Activated naive CD8-positive, alpha-beta T cell treated with anti-CD3 and anti-CD28 coated beads, Interleukin-2, amount 50 U/mL, for 24 hours (primary cell): ENCODE data around the gene RASA4B.
A peak's percentile ranks its signal among the peaks of the same experiment; 100 is the strongest.
"Not testable (repeated sequence)": the region's sequence is repeated elsewhere in the genome, so short reads cannot be mapped to it uniquely, and the experiment has no call there.

Experiments used
- ATAC-seq: fragments of 150-1000 bp; cut with Tn5 transposase; one replicate; pipeline ENCODE4 v1.10.0; 2021
- DNase-seq: peaks from one replicate; pipeline ENCODE4 v3.0.0; 2021
- H3K27ac Mint-ChIP-seq: one replicate; pipeline ENCODE4 v1.8.0; 2021; ENCODE audit warnings: mild to moderate bottlenecking, mixed read lengths
- H3K27me3 Mint-ChIP-seq: one replicate; pipeline ENCODE4 v1.8.0; 2021; ENCODE audit warnings: mixed read lengths
- H3K36me3 Mint-ChIP-seq: one replicate; pipeline ENCODE4 v1.8.0; 2021; ENCODE audit warnings: low read depth, mixed read lengths
- H3K4me1 Mint-ChIP-seq: one replicate; pipeline ENCODE4 v1.8.0; 2021; ENCODE audit warnings: mixed read lengths
- H3K4me3 Mint-ChIP-seq: one replicate; pipeline ENCODE4 v1.8.0; 2021; ENCODE audit warnings: mild to moderate bottlenecking, moderate library complexity, mixed read lengths
- H3K9me3 Mint-ChIP-seq: one replicate; pipeline ENCODE4 v1.8.0; 2021; ENCODE audit warnings: mixed read lengths

RASA4B gene

GRCh38 chr7:102524803-102525202 is 7.2 kb upstream of the RASA4B start:
- not testable (repeated sequence) for H3K27me3 Mint-ChIP-seq, DNase-seq, H3K27ac Mint-ChIP-seq, H3K9me3 Mint-ChIP-seq, H3K4me3 Mint-ChIP-seq, H3K4me1 Mint-ChIP-seq, ATAC-seq, H3K36me3 Mint-ChIP-seq

- not testable (repeated sequence) for DNase-seq, H3K9me3 Mint-ChIP-seq, H3K27me3 Mint-ChIP-seq, H3K27ac Mint-ChIP-seq, H3K4me1 Mint-ChIP-seq, ATAC-seq, H3K36me3 Mint-ChIP-seq, H3K4me3 Mint-ChIP-seq
Measured at GRCh38 chr7:102520797-102521196, 3.2 kb upstream of the RASA4B start.

- not testable (repeated sequence) for H3K9me3 Mint-ChIP-seq, H3K27me3 Mint-ChIP-seq, H3K4me3 Mint-ChIP-seq, H3K27ac Mint-ChIP-seq, H3K4me1 Mint-ChIP-seq, H3K36me3 Mint-ChIP-seq, DNase-seq
- ATAC-seq = peak; percentile 14
Measured at GRCh38 chr7:102516951-102517350, 626 bp downstream of the RASA4B start.

- not testable (repeated sequence) for H3K36me3 Mint-ChIP-seq, ATAC-seq, H3K4me3 Mint-ChIP-seq, H3K4me1 Mint-ChIP-seq, H3K27ac Mint-ChIP-seq, DNase-seq, H3K27me3 Mint-ChIP-seq, H3K9me3 Mint-ChIP-seq
Measured at GRCh38 chr7:102515889-102516288, 1.7 kb downstream of the RASA4B start.

- H3K4me3 Mint-ChIP-seq, H3K9me3 Mint-ChIP-seq, H3K4me1 Mint-ChIP-seq, DNase-seq, H3K27me3 Mint-ChIP-seq, H3K36me3 Mint-ChIP-seq, H3K27ac Mint-ChIP-seq: not testable (repeated sequence)
- peak; percentile 30 for ATAC-seq
Measured at GRCh38 chr7:102514881-102515721, 2.5 kb downstream of the RASA4B start.

- not testable (repeated sequence) for H3K4me1 Mint-ChIP-seq, DNase-seq, H3K9me3 Mint-ChIP-seq, H3K27ac Mint-ChIP-seq, ATAC-seq, H3K4me3 Mint-ChIP-seq, H3K27me3 Mint-ChIP-seq, H3K36me3 Mint-ChIP-seq
Measured at GRCh38 chr7:102512642-102513221, 4.8 kb downstream of the RASA4B start.

- not testable (repeated sequence) for H3K27ac Mint-ChIP-seq, H3K27me3 Mint-ChIP-seq, H3K9me3 Mint-ChIP-seq, H3K4me1 Mint-ChIP-seq, H3K36me3 Mint-ChIP-seq, H3K4me3 Mint-ChIP-seq, DNase-seq
- peak; percentile 48 for ATAC-seq
Measured at GRCh38 chr7:102511860-102512522, 5.6 kb downstream of the RASA4B start.

GRCh38 chr7:102510575-102510974 is 7.0 kb downstream of the RASA4B start:
- not testable (repeated sequence) for H3K4me1 Mint-ChIP-seq, DNase-seq, ATAC-seq, H3K4me3 Mint-ChIP-seq, H3K36me3 Mint-ChIP-seq, H3K27me3 Mint-ChIP-seq, H3K27ac Mint-ChIP-seq, H3K9me3 Mint-ChIP-seq

- not testable (repeated sequence) for H3K4me3 Mint-ChIP-seq, H3K9me3 Mint-ChIP-seq, H3K27ac Mint-ChIP-seq, H3K36me3 Mint-ChIP-seq, H3K27me3 Mint-ChIP-seq, DNase-seq, ATAC-seq, H3K4me1 Mint-ChIP-seq
Measured at GRCh38 chr7:102507410-102508088, 10.0 kb downstream of the RASA4B start.

- H3K36me3 Mint-ChIP-seq, H3K4me1 Mint-ChIP-seq, H3K9me3 Mint-ChIP-seq, H3K27me3 Mint-ChIP-seq, H3K27ac Mint-ChIP-seq, ATAC-seq, H3K4me3 Mint-ChIP-seq, DNase-seq: not testable (repeated sequence)
Measured at GRCh38 chr7:102505298-102506185, 12.0 kb downstream of the RASA4B start.

- not testable (repeated sequence) for H3K4me3 Mint-ChIP-seq, DNase-seq, H3K27ac Mint-ChIP-seq, ATAC-seq, H3K4me1 Mint-ChIP-seq, H3K9me3 Mint-ChIP-seq, H3K27me3 Mint-ChIP-seq, H3K36me3 Mint-ChIP-seq
Measured at GRCh38 chr7:102503141-102503540, 14.4 kb downstream of the RASA4B start.

GRCh38 chr7:102498321-102498720 is 19.3 kb downstream of the RASA4B start:
- H3K4me3 Mint-ChIP-seq, H3K36me3 Mint-ChIP-seq, H3K9me3 Mint-ChIP-seq, H3K4me1 Mint-ChIP-seq, H3K27ac Mint-ChIP-seq, ATAC-seq, H3K27me3 Mint-ChIP-seq, DNase-seq: not testable (repeated sequence)

GRCh38 chr7:102497308-102497707 is 20.3 kb downstream of the RASA4B start:
- not testable (repeated sequence) for H3K4me1 Mint-ChIP-seq, H3K4me3 Mint-ChIP-seq, ATAC-seq, DNase-seq, H3K27ac Mint-ChIP-seq, H3K36me3 Mint-ChIP-seq, H3K27me3 Mint-ChIP-seq, H3K9me3 Mint-ChIP-seq

GRCh38 chr7:102496861-102497260 is 20.7 kb downstream of the RASA4B start:
- not testable (repeated sequence) for H3K4me1 Mint-ChIP-seq, DNase-seq, H3K27me3 Mint-ChIP-seq, H3K9me3 Mint-ChIP-seq, H3K4me3 Mint-ChIP-seq, ATAC-seq, H3K36me3 Mint-ChIP-seq, H3K27ac Mint-ChIP-seq
